Stimulated activated CD4-positive, alpha-beta T cell treated with anti-CD3 and anti-CD28 coated beads, TNF-alpha, amount 100 ng/mL, for 24 hours (primary cell): ENCODE results near the gene ADH7.

Source experiments
- DNase-seq, 3 experiments: peaks; one replicate each; pipeline ENCODE4 v3.0.0-alpha.2; 2020; ENCODE audit warnings: low read depth in 3 of 3

Gene ADH7

GRCh38 chr4:99435154-99435553 is at the start of gene ADH7:
TSS of gene ADH7 (minus strand) at chr4:99435342. CDS start at chr4:99435233, 109 bp downstream.
- no peak for DNase-seq

GRCh38 chr4:99483636-99484035 is 48.5 kb upstream of the ADH7 start:
- DNase-seq, result no peak

GRCh38 chr4:99473131-99473530 is 38.0 kb upstream of the ADH7 start:
- DNase-seq, result no peak

GRCh38 chr4:99471896-99472295 is 36.8 kb upstream of the ADH7 start:
- no peak for DNase-seq

- DNase-seq, result no peak
Observed at GRCh38 chr4:99471349-99471748, 36.2 kb upstream of the ADH7 start.

GRCh38 chr4:99468889-99469288 is 33.7 kb upstream of the ADH7 start:
- DNase-seq, result no peak

GRCh38 chr4:99467887-99468286 is 32.7 kb upstream of the ADH7 start:
- no peak for DNase-seq

- DNase-seq, result no peak
Observed at GRCh38 chr4:99463566-99463965, 28.4 kb upstream of the ADH7 start.

GRCh38 chr4:99462875-99463464 is 27.8 kb upstream of the ADH7 start:
- DNase-seq, result peak; percentile 6 to 23 (median 15)

- DNase-seq, result no peak
Observed at GRCh38 chr4:99461623-99462401, 26.7 kb upstream of the ADH7 start.

GRCh38 chr4:99459546-99460042 is 24.5 kb upstream of the ADH7 start:
- no peak for DNase-seq

GRCh38 chr4:99458911-99459447 is 23.8 kb upstream of the ADH7 start:
- DNase-seq, result no peak

- DNase-seq, result no peak
Observed at GRCh38 chr4:99457676-99458075, 22.5 kb upstream of the ADH7 start.

- no peak for DNase-seq
Observed at GRCh38 chr4:99457270-99457669, 22.1 kb upstream of the ADH7 start.

- DNase-seq, result no peak
Observed at GRCh38 chr4:99447513-99447912, 12.4 kb upstream of the ADH7 start.

GRCh38 chr4:99447079-99447478 is 11.9 kb upstream of the ADH7 start:
- DNase-seq, result no peak

GRCh38 chr4:99438405-99438780 is 3.3 kb upstream of the ADH7 start:
- DNase-seq, result no peak

- DNase-seq, result no peak
Observed at GRCh38 chr4:99437723-99438404, 2.7 kb upstream of the ADH7 start.

- no peak for DNase-seq
Observed at GRCh38 chr4:99436976-99437722, 2.0 kb upstream of the ADH7 start.

- no peak for DNase-seq
Observed at GRCh38 chr4:99436462-99436861, 1.3 kb upstream of the ADH7 start.

- no peak for DNase-seq
Observed at GRCh38 chr4:99430106-99430505, 5.0 kb downstream of the ADH7 start.

GRCh38 chr4:99417125-99417524 is 18.0 kb downstream of the ADH7 start:
- no peak for DNase-seq
